ENCODE data around the gene PPAN.

Gene PPAN

DNA sequence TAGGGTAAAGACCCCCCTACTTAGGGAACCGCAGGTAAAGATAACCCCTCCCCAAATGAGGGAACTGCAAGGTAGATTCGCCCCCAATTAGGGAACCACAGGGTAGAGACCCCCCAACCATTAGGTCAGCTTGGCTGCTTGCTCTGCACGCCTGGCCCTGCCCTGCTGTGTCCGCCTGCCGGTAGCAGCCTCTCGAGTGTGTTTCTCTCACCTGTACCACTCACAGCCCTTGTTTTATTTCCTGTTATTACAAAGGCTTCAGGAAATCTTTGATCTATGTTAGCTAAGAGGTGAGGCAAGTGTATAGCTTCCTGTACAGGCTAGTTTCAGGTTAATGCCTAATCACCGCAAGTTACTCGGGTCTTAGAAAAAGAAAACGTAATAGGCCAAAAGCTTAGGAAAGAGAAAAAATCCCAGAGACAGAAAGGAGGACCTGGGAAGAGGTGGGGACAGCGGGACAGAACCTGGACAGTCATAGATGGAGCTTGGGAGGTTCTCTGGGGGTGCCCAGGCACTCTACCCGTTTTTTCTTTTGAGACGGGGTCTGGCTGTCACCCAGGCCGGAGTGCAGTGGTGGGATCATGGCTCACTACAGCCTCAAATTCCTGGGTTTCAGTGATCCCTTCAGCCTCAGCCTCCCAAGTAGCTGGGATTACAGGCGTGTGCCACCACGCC lies 36.7 kb downstream of the PPAN start:
- no peak for DNase-seq

DNA sequence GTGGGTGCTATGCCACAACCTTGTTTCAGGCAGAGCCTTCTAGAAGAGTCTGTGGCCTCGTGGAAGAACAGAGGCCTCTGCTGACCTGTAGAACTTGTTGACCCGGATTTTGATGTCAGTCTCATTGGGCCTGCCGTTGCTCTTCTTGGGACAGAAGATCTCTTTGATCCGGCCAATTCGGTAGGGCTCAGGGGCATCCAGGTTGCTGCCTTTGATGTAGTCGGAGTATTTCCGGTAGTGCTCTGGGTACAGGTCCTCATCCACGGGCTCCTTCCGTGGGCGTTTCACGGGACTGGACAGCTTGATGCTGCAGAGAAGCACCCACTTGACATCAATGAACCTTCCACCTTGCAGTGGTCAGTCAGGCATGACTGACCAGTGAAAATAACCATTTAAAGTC lies 37.5 kb downstream of the PPAN start:
- no peak for DNase-seq

DNA sequence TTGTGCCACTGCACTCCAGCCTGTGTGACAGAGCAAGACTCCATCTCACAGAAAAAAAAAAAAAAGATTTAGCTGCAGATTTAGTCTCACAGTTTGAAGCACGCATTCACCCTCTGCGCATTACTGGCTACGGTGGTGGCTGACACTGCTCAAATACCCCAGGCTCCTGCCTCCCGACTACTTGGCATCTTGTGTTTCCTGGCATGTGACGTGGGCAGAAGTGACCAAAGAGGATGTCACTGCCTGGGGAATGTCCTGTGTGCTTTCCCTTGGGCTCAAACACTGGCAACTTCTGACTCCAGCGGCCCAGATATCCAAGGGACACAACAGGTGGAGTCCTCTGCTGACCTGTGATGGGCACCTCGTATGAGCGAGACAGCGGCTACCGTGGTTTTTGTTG lies 38.2 kb downstream of the PPAN start:
- no peak for DNase-seq

- DNase-seq, result no peak
Measured at GRCh38 chr19:10145031-10145430, 38.9 kb downstream of the PPAN start.

DNA sequence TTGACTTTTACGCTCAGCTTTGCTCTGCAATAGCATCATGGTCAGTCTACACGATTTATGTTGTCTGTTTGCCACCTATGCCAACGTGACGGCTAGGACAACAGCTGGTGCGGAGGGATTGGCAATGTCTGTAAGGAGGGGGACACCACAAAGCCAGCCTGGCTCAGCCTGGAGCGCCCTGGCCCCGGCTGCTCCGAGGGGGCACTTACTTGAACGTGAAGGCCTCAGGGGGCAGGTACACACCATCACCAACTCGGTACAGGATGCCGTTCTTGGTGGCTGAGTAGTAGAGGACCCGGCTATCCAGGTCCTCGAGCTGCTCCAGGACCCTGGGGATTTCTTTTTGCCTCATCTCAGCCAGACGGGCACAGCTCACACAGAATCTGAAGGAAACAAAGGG lies 40.0 kb downstream of the PPAN start:
- no peak for DNase-seq

- DNase-seq, result no peak
Measured at GRCh38 chr19:10149427-10149826, 43.3 kb downstream of the PPAN start.

GRCh38 chr19:10151521-10151920 lies 45.4 kb downstream of the PPAN start:
- DNase-seq, result no peak

DNA sequence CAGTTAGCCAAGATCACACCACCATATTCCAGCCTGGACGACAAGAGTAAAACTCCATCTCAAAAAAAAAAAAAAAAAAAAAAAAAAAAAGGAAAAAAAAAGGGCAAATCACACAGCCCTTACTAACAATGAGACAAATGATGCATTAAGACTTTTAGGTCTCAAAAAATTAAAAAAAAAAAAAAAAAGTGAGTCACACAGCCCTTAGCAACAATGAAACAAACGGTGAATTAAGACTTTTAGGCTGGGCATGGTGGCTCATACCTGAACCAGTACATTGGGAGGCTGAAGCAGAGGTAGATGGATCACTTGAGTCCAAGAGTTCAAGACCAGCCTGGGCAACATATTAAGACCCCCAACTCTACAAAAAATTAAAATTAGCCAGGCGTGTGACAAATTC lies 45.9 kb downstream of the PPAN start:
- DNase-seq, result no peak

DNA sequence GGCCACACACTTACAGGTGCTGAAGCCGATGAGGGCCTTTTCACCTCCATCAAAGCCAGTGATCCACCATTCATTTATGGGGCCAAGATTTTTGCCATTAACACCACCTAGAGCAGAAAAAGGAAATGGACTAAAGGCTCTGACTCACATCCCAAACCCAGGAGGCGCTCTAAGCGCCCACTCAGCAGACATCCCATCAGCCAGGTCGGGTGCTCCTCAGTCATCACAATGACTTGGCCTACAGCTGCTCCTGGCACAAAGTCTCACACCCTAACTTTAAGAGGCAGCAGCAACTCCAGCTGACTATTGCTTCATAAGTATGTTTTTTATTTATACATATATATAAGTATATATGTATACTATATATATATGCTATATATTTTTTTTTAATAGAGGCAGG lies 49.7 kb downstream of the PPAN start:
- no peak for DNase-seq

GRCh38 chr19:10158071-10158470 lies 51.9 kb downstream of the PPAN start:
- no peak for DNase-seq

DNA sequence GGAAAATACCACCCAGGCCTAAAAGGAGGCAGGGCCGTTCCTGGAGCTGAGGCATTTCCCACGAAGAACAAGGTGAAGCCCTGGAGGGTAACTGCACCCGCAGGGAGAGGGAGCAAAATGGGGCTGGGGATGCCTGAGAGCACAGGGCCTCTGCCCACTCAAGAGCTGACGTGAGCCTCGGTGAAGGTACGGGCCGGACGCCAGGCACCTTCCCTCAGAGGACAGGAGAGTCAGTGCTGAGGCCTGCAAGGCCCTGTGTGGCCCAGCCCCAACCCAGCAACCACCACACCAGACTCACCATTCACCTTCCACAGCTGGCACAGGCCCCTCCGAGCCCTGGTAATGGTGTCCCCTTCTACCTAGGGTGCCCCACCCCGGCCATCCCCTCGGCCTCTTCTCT lies 52.3 kb downstream of the PPAN start:
- no peak for DNase-seq

GRCh38 chr19:10159610-10160009 lies 53.4 kb downstream of the PPAN start:
- no peak for DNase-seq
